Measurements from ENCODE around the gene RALGPS2.
"Not testable (repeated sequence)": the region's sequence is repeated elsewhere in the genome, so short reads cannot be mapped to it uniquely, and the experiment has no call there.

The RALGPS2 gene

GRCh38 chr1:178784131-178784536 lies 59.1 kb downstream of the RALGPS2 start:
- DNase-seq = no peak

GRCh38 chr1:178792394-178792793 lies 67.3 kb downstream of the RALGPS2 start:
- DNase-seq = no peak

GRCh38 chr1:178796013-178796412 lies 71.0 kb downstream of the RALGPS2 start:
- DNase-seq = no peak

- no peak for DNase-seq
Measured at GRCh38 chr1:178797590-178797989, 72.5 kb downstream of the RALGPS2 start.

GRCh38 chr1:178798232-178798861 lies 73.3 kb downstream of the RALGPS2 start:
- DNase-seq = no peak

GRCh38 chr1:178802873-178803272 lies 77.8 kb downstream of the RALGPS2 start:
- no peak for DNase-seq

- DNase-seq = no peak
Measured at GRCh38 chr1:178806665-178807300, 81.7 kb downstream of the RALGPS2 start.

GRCh38 chr1:178808529-178808928 lies 83.5 kb downstream of the RALGPS2 start:
- no peak for DNase-seq

GRCh38 chr1:178810585-178810984 lies 85.5 kb downstream of the RALGPS2 start:
- DNase-seq = no peak

- DNase-seq = peak; percentile 1
Measured at GRCh38 chr1:178818416-178818815, 93.4 kb downstream of the RALGPS2 start.

GRCh38 chr1:178819123-178819522 lies 94.1 kb downstream of the RALGPS2 start:
- DNase-seq = no peak

GRCh38 chr1:178821134-178821866 lies 96.3 kb downstream of the RALGPS2 start:
- DNase-seq = no peak

- DNase-seq = no peak
Measured at GRCh38 chr1:178825167-178825566, 100.1 kb downstream of the RALGPS2 start.

- no peak for DNase-seq
Measured at GRCh38 chr1:178844436-178844835, 119.4 kb downstream of the RALGPS2 start.

- DNase-seq = no peak
Measured at GRCh38 chr1:178846306-178846705, 121.3 kb downstream of the RALGPS2 start.

- DNase-seq = peak; percentile 30
Measured at GRCh38 chr1:178847396-178847849, 122.4 kb downstream of the RALGPS2 start.

GRCh38 chr1:178847919-178848318 lies 122.9 kb downstream of the RALGPS2 start:
- not testable (repeated sequence) for DNase-seq

GRCh38 chr1:178849918-178850317 lies 124.9 kb downstream of the RALGPS2 start:
- no peak for DNase-seq

- DNase-seq = no peak
Measured at GRCh38 chr1:178857126-178857525, 132.1 kb downstream of the RALGPS2 start.

- DNase-seq = no peak
Measured at GRCh38 chr1:178862416-178862815, 137.4 kb downstream of the RALGPS2 start.

GRCh38 chr1:178862864-178863263 lies 137.8 kb downstream of the RALGPS2 start:
- DNase-seq = no peak

- no peak for DNase-seq
Measured at GRCh38 chr1:178864326-178864725, 139.3 kb downstream of the RALGPS2 start.

- no peak for DNase-seq
Measured at GRCh38 chr1:178867670-178868069, 142.6 kb downstream of the RALGPS2 start.

- no peak for DNase-seq
Measured at GRCh38 chr1:178868706-178869105, 143.7 kb downstream of the RALGPS2 start.

All from amniotic stem cell (primary cell).